Esophagus (tissue), 2 donors: ENCODE data around the gene ORC4. TPM values are rescaled to one million over a fixed set of nuclear protein-coding genes. Genes with fewer than 3 reads are reported as not detected.
"Not testable (repeated sequence)": the region's sequence is repeated elsewhere in the genome, so short reads cannot be mapped to it uniquely, and the experiment has no call there.

Source experiments
- H3K27ac ChIP-seq, 2 donors: one replicate each; pipeline ENCODE4 v1.5.1; 2013; ENCODE audit warnings: low read depth in 2 of 2, mild to moderate bottlenecking in 2 of 2, inconsistent platforms in 1 of 2, low read length in 1 of 2, moderate library complexity in 1 of 2
- H3K27me3 ChIP-seq, 2 donors: one replicate each; pipeline ENCODE4 v1.6.1; 2013; ENCODE audit warnings: low read length in 2 of 2, control low read depth in 1 of 2, mild to moderate bottlenecking in 1 of 2; ENCODE audit not compliant: insufficient read depth in 2 of 2, control insufficient read depth in 1 of 2
- H3K36me3 ChIP-seq, 2 donors: one replicate each; pipeline ENCODE4 v1.6.1; 2013; ENCODE audit warnings: low read length in 1 of 2; ENCODE audit not compliant: control insufficient read depth in 2 of 2, insufficient read depth in 2 of 2
- H3K4me1 ChIP-seq, 2 donors: one replicate each; pipeline ENCODE4 v1.6.1; 2013; ENCODE audit warnings: low read length in 1 of 2; ENCODE audit not compliant: control insufficient read depth in 2 of 2, insufficient read depth in 2 of 2
- H3K4me3 ChIP-seq, 2 donors: one replicate each; pipeline ENCODE4 v1.5.1; 2013; ENCODE audit warnings: low read length in 2 of 2, mild to moderate bottlenecking in 2 of 2, low read depth in 1 of 2, moderate library complexity in 1 of 2
- H3K9me3 ChIP-seq, 2 donors: one replicate each; pipeline ENCODE4 v1.6.1; 2013; ENCODE audit warnings: mild to moderate bottlenecking in 2 of 2, low read depth in 1 of 2, low read length in 1 of 2, moderate library complexity in 1 of 2; ENCODE audit not compliant: control insufficient read depth in 2 of 2, insufficient read depth in 1 of 2
- WGBS, 2 donors: extraction: QIAGEN DNeasy Blood & Tissue Kit; methylation state at CpG; one replicate each; pipeline ENCODE4 v1.1.7; 2013; 5-methylcytosine and 5-hydroxymethylcytosine counted together
- polyA plus RNA-seq, 2 donors: library from polyadenylated mRNA; stranded (reverse); fragments of 200-250 nt; gene quantifications; one replicate each; pipeline ENCODE4 v1.2.3, GENCODE V29; 2013
- donor health status: healthy with polysubstance abuse.
- donor health status: Bipolar disorder and iron deficiency.

ORC4 gene
- polyA plus RNA-seq, 2 donors: 7.5 to 12.0 TPM

GRCh38 chr2:148000095-148000494, 20.4 kb downstream of the ORC4 start:
- H3K36me3 ChIP-seq: peaks cover 0 to 6% of the 10 kb centered on the region in 2 donors
- WGBS, 2 donors: 80 to 88% methylated on average over 1 of the region's 1 CpG

DNA sequence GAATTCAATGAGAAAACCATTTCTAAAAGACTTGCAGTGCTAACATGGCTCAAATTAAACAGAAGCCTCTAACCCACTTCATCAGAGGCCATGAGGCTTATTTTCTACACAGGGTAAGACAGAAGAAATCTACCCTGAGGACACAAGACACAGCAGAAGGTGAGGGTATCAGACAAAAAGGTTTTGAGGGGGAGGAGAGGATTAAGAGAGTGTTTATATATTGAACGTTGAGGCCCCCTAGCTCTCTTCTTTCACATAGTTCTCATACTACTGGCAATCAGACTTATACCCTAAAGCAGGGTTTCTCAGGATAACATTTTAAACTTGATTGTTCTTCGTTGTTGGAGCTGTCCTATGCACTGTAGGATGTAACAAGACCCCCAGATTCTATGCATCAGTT, 21.4 kb downstream of the ORC4 start:
- WGBS, 2 donors: 62% methylated on average over 2 of the region's 2 CpGs
- Histone ChIP-seq H3K36me3 (peaks cover 0 to 7% of the 10 kb centered on the region in 2 donors), H3K27me3 (no peaks in the 10 kb centered on the region), H3K4me3 (no peak overlapping the region), H3K9me3 (peaks cover 0 to 4% of the 10 kb centered on the region in 2 donors), H3K4me1 (no peaks in the 10 kb centered on the region), H3K27ac (no peak overlapping the region)

More at GRCh38 chr2:148000095-148000494, 20.4 kb downstream of the ORC4 start:
- Histone ChIP-seq H3K4me1 (no peaks in the 10 kb centered on the region), H3K9me3 (peaks cover 0 to 3% of the 10 kb centered on the region in 2 donors), H3K27ac (no peak overlapping the region), H3K4me3 (no peak overlapping the region), H3K27me3 (no peaks in the 10 kb centered on the region)

GRCh38 chr2:147998203-147998602, 22.3 kb downstream of the ORC4 start:
- 83 to 88% methylated on average over 4 of the region's 4 CpGs for WGBS, 2 donors
- Histone ChIP-seq H3K9me3 (peaks cover 0 to 4% of the 10 kb centered on the region in 2 donors), H3K4me1 (no peaks in the 10 kb centered on the region), H3K27ac (no peak overlapping the region), H3K36me3 (peaks cover 0 to 7% of the 10 kb centered on the region in 2 donors), H3K4me3 (no peak overlapping the region), H3K27me3 (no peaks in the 10 kb centered on the region)

DNA sequence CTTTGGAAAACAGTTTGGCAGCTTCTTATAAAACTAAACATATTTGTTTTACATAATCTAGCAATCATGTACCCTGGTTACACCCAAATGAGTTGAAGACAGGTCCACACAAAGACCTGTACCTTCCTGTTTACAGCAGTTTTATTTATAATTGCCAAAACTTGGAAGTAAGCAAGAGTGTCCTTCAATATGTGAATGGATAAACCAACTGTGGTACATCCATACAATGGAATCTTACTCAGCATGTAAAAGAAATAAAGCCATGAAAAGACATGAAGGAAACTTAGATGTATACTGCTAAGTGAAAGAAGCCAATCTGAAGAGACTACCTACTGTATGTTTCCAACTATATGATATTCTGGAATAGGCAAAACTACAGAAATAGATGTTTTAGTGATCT, 23.7 kb downstream of the ORC4 start:
- peaks cover 0 to 7% of the 10 kb centered on the region in 2 donors for H3K36me3 ChIP-seq
- H3K27me3 ChIP-seq: no peaks in the 10 kb centered on the region
- peaks cover 0 to 4% of the 10 kb centered on the region in 2 donors for H3K9me3 ChIP-seq
- no peak overlapping the region for H3K27ac ChIP-seq
- no peak overlapping the region for H3K4me3 ChIP-seq
- no peaks in the 10 kb centered on the region for H3K4me1 ChIP-seq

DNA sequence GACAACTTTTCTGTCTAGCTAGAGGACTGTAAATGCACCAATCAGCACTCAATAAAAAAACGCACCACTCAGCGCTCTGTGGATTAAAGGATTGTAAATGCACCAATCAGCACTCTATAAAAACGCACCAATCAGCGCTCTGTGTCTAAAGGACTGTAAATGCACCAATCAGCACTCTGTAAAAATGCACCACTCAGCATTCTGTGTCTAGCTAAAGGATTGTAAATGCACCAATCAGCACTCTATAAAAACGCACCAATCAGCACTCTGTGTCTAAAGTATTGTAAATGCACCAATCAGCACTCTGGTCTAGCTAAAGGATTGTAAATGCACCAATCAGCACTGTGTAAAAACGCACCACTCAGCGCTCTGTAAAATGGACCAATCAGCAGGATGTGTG, 25.6 kb downstream of the ORC4 start:
- H3K4me1 ChIP-seq, H3K9me3 ChIP-seq, H3K4me3 ChIP-seq, H3K27ac ChIP-seq, H3K27me3 ChIP-seq, H3K36me3 ChIP-seq: not testable (repeated sequence)
- 97 to 98% methylated on average over 7 of the region's 7 CpGs for WGBS, 2 donors

GRCh38 chr2:147989809-147990403, 30.6 kb downstream of the ORC4 start:
- H3K4me3 ChIP-seq: no peak overlapping the region
- no peaks in the 10 kb centered on the region for H3K36me3 ChIP-seq
- no peaks in the 10 kb centered on the region for H3K27me3 ChIP-seq
- H3K9me3 ChIP-seq: no peaks in the 10 kb centered on the region
- WGBS, 2 donors: 50 to 59% methylated on average over 4 of the region's 4 CpGs
- no peaks in the 10 kb centered on the region for H3K4me1 ChIP-seq
- H3K27ac ChIP-seq: no peak overlapping the region

DNA sequence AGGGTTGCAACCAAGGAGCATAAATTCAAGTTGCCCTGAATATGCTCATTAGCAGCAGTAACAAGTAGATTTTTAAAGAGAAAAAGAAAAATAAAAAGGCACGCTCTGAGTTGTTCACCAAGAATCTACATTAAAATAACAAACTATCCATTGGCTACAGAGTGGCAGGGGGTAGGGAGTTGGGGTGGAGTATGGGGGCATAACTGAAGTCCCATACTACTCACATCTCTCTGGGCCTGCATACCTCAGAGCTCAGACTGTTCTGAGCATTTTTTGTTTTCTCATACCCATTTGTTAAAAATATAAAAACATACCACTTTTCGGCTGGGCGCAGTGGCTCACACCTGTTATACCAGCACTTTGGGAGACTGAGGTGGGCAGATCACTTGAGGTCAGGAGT, 31.4 kb downstream of the ORC4 start:
- WGBS, 2 donors: 92 to 95% methylated on average over 3 of the region's 3 CpGs
- no peaks in the 10 kb centered on the region for H3K36me3 ChIP-seq
- no peaks in the 10 kb centered on the region for H3K27me3 ChIP-seq
- H3K4me3 ChIP-seq: no peak overlapping the region
- no peaks in the 10 kb centered on the region for H3K4me1 ChIP-seq
- no peaks in the 10 kb centered on the region for H3K9me3 ChIP-seq
- H3K27ac ChIP-seq: no peak overlapping the region

- Histone ChIP-seq H3K36me3 (peaks cover 0 to 6% of the 10 kb centered on the region in 2 donors), H3K4me1 (no peaks in the 10 kb centered on the region), H3K27ac (no peak overlapping the region), H3K9me3 (peaks cover 0 to 4% of the 10 kb centered on the region in 2 donors), H3K27me3 (no peaks in the 10 kb centered on the region), H3K4me3 (no peak overlapping the region)
- 96 to 97% methylated on average over 5 of the region's 5 CpGs for WGBS, 2 donors
These were observed 39.5 kb downstream of the ORC4 start for GRCh38 chr2:147980940-147981528.

DNA sequence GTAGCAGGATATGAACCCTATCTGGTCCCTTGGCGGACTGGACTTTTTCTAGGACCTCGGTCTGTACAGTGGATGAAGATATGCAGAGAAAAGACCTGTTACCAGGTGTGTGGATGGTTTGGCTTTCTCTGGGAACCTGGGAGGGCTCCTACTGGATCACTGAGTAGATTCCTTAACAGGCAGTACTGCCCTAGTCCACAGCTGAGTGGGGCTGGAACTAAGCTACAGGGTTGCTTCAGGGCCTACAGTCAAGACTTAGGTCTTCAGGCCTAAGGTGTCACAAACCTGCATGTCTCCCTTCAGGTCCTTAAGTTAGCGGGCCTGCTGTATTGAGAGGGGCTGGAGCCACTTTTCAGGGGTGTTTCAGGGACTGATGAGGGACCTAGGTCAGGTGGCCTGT, 42.9 kb downstream of the ORC4 start:
- Histone ChIP-seq H3K4me3 (no peak overlapping the region), H3K27ac (no peak overlapping the region), H3K9me3 (peaks cover 0 to 4% of the 10 kb centered on the region in 2 donors), H3K36me3 (peaks cover 0 to 6% of the 10 kb centered on the region in 2 donors), H3K4me1 (no peaks in the 10 kb centered on the region), H3K27me3 (no peaks in the 10 kb centered on the region)
- WGBS, 2 donors: 96 to 98% methylated on average over 3 of the region's 3 CpGs

DNA sequence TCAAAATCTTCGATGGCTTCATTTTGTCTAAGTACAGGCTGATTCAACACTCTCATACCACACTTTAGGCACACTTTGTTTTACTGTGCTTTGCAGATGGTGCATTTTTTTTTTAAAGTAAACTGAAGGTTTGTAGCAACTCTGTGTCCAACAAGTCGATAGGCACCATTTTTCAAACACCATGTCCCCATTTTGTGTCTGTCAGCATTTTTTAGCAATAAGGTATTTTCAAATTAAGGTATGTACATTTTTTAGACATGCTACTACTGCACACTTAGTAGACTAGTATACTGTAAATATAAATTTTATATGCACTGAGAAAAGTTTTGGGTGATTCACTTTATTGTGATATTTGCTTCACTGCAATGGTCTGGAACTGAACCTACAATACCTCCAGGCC, 44.4 kb downstream of the ORC4 start:
- no peaks in the 10 kb centered on the region for H3K4me1 ChIP-seq
- WGBS, 2 donors: 61 to 68% methylated on average over 2 of the region's 2 CpGs

More for the DNA sequence above, 44.4 kb downstream of the ORC4 start:
- peaks cover 0 to 6% of the 10 kb centered on the region in 2 donors for H3K36me3 ChIP-seq
- H3K4me3 ChIP-seq: no peak overlapping the region
- no peaks in the 10 kb centered on the region for H3K27me3 ChIP-seq
- no peak overlapping the region for H3K27ac ChIP-seq
- H3K9me3 ChIP-seq: peaks cover 0 to 4% of the 10 kb centered on the region in 2 donors
